ENCODE results near the gene PDCL2.
"Not testable (repeated sequence)": the region's sequence is repeated elsewhere in the genome, so short reads cannot be mapped to it uniquely, and the experiment has no call there.

The PDCL2 gene

GRCh38 chr4:55588160-55588559 lies 3.9 kb downstream of the PDCL2 start:
- DNase-seq (ENCODE audit: low read depth in 2 of 2) = no peak

GRCh38 chr4:55582773-55583172 lies 9.3 kb downstream of the PDCL2 start:
- not testable (repeated sequence) for DNase-seq (ENCODE audit: low read depth in 2 of 2)

- no peak for DNase-seq (ENCODE audit: low read depth in 2 of 2)
These were observed 13.6 kb downstream of the PDCL2 start for GRCh38 chr4:55578341-55579010.

DNA sequence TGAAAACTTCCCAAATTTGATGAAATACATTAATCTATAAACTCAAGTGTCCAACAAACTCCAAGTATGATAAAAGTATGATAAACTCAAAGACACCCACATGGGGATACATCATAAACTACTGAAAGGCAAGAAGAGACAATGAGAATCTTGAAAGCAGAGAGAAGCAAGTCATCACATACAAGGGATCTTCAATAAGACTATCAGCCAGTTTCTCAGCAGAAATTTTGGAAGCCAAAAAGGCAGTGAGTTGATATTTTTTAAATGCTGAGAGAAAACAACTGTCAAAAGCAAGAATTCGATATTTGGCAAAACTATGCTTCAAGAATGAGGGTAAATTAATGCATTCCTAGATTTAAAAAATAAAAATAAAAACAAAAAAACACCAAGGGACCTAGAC lies 16.5 kb downstream of the PDCL2 start:
- DNase-seq (ENCODE audit: low read depth in 2 of 2) = no peak

DNA sequence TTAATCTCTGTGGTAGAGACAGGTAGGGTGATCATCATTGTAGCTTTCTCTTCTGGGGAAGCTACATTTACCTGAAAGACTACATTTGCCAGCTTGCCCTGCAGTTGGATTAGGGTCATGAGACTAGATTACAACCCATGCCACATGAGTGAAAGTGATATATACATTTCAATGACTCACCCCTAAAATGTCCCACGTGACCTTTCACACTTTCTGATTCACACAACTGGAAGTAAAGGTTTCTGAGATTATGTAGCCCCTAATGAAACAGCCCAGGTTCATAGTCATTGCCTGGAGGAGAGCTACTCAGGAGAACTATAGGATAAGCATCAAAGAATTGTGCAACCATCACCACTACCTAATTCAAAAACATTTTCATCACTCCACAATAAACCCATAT lies 17.8 kb downstream of the PDCL2 start:
- no peak for DNase-seq (ENCODE audit: low read depth in 2 of 2)

DNA sequence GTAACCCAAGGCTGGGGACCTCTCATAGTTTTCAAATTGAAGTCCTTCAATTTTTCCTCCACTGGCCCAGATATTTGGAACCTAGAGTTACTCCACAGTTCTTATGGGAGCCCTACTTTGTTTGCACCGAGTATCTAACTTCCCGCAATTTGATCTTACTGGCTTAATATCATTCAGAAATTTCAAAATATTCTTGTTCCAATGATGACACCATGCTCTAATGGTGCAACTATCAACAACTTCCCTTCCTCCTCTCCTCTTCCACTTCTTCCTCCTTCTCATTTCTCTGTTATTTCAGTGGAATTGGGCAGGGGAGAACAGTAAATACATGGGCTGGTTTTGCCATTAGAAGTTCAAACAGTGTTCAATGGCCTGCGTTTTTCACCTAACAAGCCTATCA lies 20.2 kb downstream of the PDCL2 start:
- no peak for DNase-seq (ENCODE audit: low read depth in 2 of 2)

GRCh38 chr4:55568905-55569504 lies 23.0 kb downstream of the PDCL2 start:
- no peak for DNase-seq (ENCODE audit: low read depth in 2 of 2)

DNA sequence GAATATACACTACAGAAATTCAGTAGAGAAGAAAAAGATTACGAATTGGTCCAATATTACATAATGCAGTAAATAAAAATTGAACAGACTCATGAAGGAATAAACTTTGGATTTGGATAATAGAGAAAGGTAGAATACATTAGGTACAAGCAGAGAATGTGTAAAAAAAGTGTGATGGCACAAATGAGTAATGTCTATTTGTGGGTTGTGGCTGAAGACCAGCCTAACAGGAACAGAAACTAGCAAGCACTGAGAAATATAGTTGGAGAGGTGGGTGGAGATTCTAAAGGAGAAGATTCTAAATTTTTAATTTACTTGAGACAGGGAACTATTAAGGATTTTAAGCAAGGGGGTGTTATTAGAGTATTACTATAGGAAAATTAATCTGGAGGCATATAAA lies 30.2 kb downstream of the PDCL2 start:
- DNase-seq (ENCODE audit: low read depth in 2 of 2) = no peak

- DNase-seq (ENCODE audit: low read depth in 2 of 2) = no peak
These were observed 31.9 kb downstream of the PDCL2 start for GRCh38 chr4:55560096-55560495.

- no peak for DNase-seq (ENCODE audit: low read depth in 2 of 2)
These were observed 37.5 kb downstream of the PDCL2 start for GRCh38 chr4:55554453-55555030.

- no peak for DNase-seq (ENCODE audit: low read depth in 2 of 2)
These were observed 38.4 kb downstream of the PDCL2 start for GRCh38 chr4:55553441-55554201.

GRCh38 chr4:55551964-55552363 lies 40.1 kb downstream of the PDCL2 start:
- not testable (repeated sequence) for DNase-seq (ENCODE audit: low read depth in 2 of 2)

DNA sequence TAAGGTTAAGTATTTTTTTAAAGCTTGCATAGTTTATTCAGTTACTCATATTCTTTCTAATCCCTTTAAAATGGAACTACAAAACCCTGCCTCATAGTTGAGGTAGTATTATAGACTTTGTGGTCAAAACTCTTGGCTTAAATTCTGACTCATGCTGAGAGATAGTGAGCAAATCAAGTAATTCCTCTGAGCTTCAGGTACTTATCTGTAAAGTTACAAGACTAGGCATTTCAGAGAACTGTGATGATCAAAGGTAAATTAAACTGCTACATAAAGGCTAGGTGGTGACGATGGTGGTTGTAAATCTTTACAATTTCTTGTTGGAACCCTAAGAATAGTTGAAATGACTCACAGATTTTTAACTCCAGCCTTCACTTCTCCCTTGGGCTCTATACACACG lies 42.2 kb downstream of the PDCL2 start:
- DNase-seq (ENCODE audit: low read depth in 2 of 2) = no peak

GRCh38 chr4:55547918-55548317 lies 44.1 kb downstream of the PDCL2 start:
- DNase-seq (ENCODE audit: low read depth in 2 of 2) = no peak

DNA sequence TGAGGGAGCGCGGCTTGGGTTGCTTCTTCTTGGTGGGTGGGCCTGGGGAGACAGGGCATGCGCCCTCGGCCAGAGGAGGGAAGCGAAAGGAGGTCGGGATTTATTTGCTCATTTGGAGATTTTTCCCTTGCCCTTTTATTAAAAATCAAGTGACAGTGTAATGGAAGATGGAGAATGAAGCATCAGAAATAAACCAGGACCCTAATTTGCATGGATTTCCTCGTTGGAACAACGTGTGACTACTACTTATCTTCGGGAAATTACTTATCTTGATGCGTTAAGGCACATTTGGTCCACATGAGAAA lies 44.6 kb downstream of the PDCL2 start:
- DNase-seq (ENCODE audit: low read depth in 2 of 2) = no peak

GRCh38 chr4:55546756-55547465 lies 45.1 kb downstream of the PDCL2 start, which contains the start of gene CLOCK:
Gene CLOCK (minus strand): TSS chr4:55546909. CDS start chr4:55482785, 64,124 bp downstream.
- DNase-seq (ENCODE audit: low read depth in 2 of 2) = peak; percentile 67 to 69

GRCh38 chr4:55546506-55546755 lies 45.6 kb downstream of the PDCL2 start:
- no peak for DNase-seq (ENCODE audit: low read depth in 2 of 2)

DNA sequence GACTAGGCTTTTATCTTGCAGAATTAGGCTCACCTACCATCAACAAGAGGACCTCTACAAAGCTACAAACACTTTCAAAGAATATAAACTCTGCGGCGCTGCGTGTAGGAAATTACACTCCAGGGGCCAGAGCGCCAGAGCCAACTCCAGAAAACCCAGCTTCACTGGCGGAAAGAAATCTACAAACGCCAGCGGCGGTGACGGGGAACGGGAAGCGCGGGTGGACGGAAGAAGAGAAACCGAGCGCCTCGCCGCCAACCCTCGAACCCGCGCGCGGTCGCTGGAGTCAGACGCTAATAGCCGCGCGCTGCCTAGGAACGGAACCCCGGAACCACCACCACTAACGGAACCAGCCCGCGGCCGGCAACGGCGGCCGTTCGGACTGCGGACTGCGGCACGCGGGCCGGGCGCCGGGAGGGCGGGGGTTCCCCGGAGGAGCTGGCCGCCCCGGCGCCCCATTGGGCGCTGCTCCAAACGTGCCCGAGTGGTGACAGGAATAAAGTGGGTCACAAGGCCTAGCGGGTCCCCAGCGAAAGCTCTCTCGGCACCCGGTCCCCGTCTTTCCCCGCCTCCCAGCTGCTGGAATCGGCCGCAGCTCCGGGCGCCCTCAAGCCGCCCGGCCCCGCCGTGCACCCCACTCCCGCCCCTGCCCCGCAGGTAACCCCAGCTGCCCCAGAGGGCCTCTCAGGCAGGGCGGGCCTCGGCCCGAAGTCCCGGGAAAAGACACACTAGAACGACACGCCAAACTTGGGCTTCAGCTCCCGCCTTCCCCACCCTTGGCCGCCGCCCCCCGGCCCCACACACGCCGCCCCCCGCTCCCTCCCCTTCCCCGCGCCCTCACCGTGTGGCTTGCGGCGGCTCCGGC lies 46.2 kb downstream of the PDCL2 start:
- DNase-seq (ENCODE audit: low read depth in 2 of 2) = peak; percentile 38 to 46

DNA sequence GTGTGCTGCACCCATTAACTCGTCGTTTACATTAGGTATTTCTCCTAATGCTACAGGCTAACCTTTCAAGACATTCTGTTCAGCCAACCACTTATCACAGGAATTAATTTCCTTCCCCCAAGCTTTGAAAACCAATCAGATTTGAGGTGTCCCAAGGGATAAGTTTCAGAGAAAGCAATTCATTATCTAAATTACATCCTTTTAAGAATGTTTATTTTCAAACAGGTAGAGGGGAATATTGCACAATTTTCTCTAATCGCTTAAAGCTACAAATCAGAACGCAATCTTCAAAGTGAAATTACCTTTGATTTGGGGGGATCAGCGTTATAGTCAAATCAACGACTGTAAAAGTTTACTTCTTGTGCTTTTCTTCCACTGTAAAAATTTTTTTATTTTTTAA lies 46.9 kb downstream of the PDCL2 start:
- no peak for DNase-seq (ENCODE audit: low read depth in 2 of 2)

DNA sequence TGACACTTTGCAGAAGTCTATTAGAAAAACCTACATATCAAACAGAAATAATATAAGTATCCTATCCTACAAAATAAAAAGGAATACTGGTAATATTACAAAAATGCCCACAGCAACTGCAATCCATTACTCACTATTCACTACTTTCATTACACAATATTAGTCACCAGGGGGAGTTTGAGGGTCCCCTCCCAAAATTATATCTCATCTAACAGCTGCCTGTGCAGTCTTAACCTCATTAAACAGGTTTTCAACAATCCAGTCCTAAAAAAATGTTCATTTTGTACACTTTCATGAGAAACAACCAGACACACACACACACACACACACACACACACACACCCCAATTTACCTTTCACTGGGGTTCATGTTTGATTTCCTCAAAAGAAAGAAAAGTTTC lies 48.2 kb downstream of the PDCL2 start:
- no peak for DNase-seq (ENCODE audit: low read depth in 2 of 2)

- no peak for DNase-seq (ENCODE audit: low read depth in 2 of 2)
These were observed 51.8 kb downstream of the PDCL2 start for GRCh38 chr4:55540271-55540670.
